Lung (tissue), 12 donors: Measurements from ENCODE around the gene ULBP3. TPM values are rescaled to one million over a fixed set of nuclear protein-coding genes. Genes with fewer than 3 reads are reported as not detected.
"Not testable (repeated sequence)": the region's sequence is repeated elsewhere in the genome, so short reads cannot be mapped to it uniquely, and the experiment has no call there.

Experiments used
- ATAC-seq: fragments of 200-7000 bp; cut with Tn5 transposase; one replicate; pipeline ENCODE4 v1.9.1; 2020; ENCODE audit warnings: moderate number of reproducible peaks; ENCODE audit not compliant: insufficient read depth, low FRiP score
- DNase-seq, 3 donors: peaks; one replicate each; pipeline ENCODE4 v3.0.0-alpha.2; 2013 to 2017
- H3K27ac ChIP-seq, 2 donors: one replicate each; pipeline ENCODE4 v1.5.1; 2013; ENCODE audit warnings: mild to moderate bottlenecking in 2 of 2, moderate library complexity in 2 of 2, control low read depth in 1 of 2, inconsistent platforms in 1 of 2, low read depth in 1 of 2, low read length in 1 of 2
- H3K27me3 ChIP-seq, 3 donors: one replicate each; pipeline ENCODE4 v1.5.1; 2013; ENCODE audit warnings: low read length in 2 of 3; ENCODE audit not compliant: control insufficient read depth in 3 of 3, insufficient read depth in 3 of 3
- H3K36me3 ChIP-seq, 4 donors: one replicate each; pipeline ENCODE4 v1.5.1; 2013; ENCODE audit warnings: low read length in 4 of 4, mild to moderate bottlenecking in 1 of 4, moderate library complexity in 1 of 4; ENCODE audit not compliant: control insufficient read depth in 4 of 4, insufficient read depth in 4 of 4
- H3K4me1 ChIP-seq, 5 donors: one replicate each; pipeline ENCODE4 v1.5.1; 2013; ENCODE audit warnings: low read length in 5 of 5, mild to moderate bottlenecking in 2 of 5, moderate library complexity in 1 of 5; ENCODE audit not compliant: control insufficient read depth in 5 of 5, insufficient read depth in 5 of 5
- H3K4me3 ChIP-seq: one replicate; pipeline ENCODE4 v1.5.1; 2013; ENCODE audit warnings: mild to moderate bottlenecking, control low read depth, moderate library complexity
- H3K9ac ChIP-seq, 2 donors: one replicate each; pipeline ENCODE4 v1.5.1; 2013; ENCODE audit warnings: low read length in 2 of 2, control low read depth in 1 of 2; ENCODE audit not compliant: insufficient read depth in 1 of 2
- H3K9me3 ChIP-seq, 4 donors: one replicate each; pipeline ENCODE4 v1.5.1; 2013; ENCODE audit warnings: low read length in 3 of 4, mild to moderate bottlenecking in 1 of 4, moderate library complexity in 1 of 4; ENCODE audit not compliant: control insufficient read depth in 4 of 4, insufficient read depth in 3 of 4
- CTCF ChIP-seq: IDR thresholded peaks from 2 replicates; pipeline ENCODE4 v1.5.1; 2012; ENCODE audit warnings: mild to moderate bottlenecking; ENCODE audit errors: control extremely low read depth, extremely low read depth
- WGBS, 2 donors: extraction: QIAGEN DNeasy Blood & Tissue Kit; methylation state at CpG; one replicate each; pipeline ENCODE4 v1.1.7; 2013; 5-methylcytosine and 5-hydroxymethylcytosine counted together
- polyA plus RNA-seq, 2 donors: library from polyadenylated mRNA; stranded (reverse); fragments of 200-250 nt; gene quantifications; one replicate each; pipeline ENCODE4 v1.2.1, GENCODE V29; 2013
- total RNA-seq, 2 donors: library from RNA; depleted of rRNA in 1 of 2; stranded (reverse); fragments of >200 nt in 1 of 2; gene quantifications; one replicate each; pipeline ENCODE4 v1.2.1, GENCODE V29; 2014 to 2021
- donor health status: control.
- donor health status: control.
- donor health status: Bipolar disorder and iron deficiency.
- donor health status: healthy.
- donor health status: DM: yes; HTN: yes; CAD: no.

The ULBP3 gene
- total and polyA plus RNA-seq, 4 donors = 1.4 to 6.8 (median 3.9) TPM

- DNase-seq (no peak), ATAC-seq (no peak)
- H3K27me3 ChIP-seq = peaks cover 0 to 52% (median 38%) of the 10 kb centered on the region in 3 donors
- WGBS, 2 donors = 89 to 92% methylated on average over 9 of the region's 9 CpGs
- H3K4me3 ChIP-seq = no peak overlapping the region
- H3K4me1 ChIP-seq = peaks cover 0 to 10% (median 5%) of the 10 kb centered on the region in 5 donors
- TF ChIP-seq CTCF = no peak
- H3K27ac ChIP-seq = no peak overlapping the region
- no peaks in the 10 kb centered on the region for H3K36me3 ChIP-seq
- no peak overlapping the region for H3K9ac ChIP-seq
- H3K9me3 ChIP-seq = no peaks in the 10 kb centered on the region
Measured at GRCh38 chr6:150026976-150027805, 41.7 kb downstream of the ULBP3 start.

GRCh38 chr6:150025201-150025917, 43.6 kb downstream of the ULBP3 start, which contains the start of gene RAET1L:
Gene RAET1L (minus strand): TSS chr6:150025532. CDS start chr6:150025471, 61 bp downstream.
- 9 to 10% methylated on average over 36 of the region's 36 CpGs for WGBS, 2 donors
- no peak for TF ChIP-seq CTCF
- Histone ChIP-seq H3K27ac (no peak within 1 kb of the TSS), H3K4me3 (no peak within 1 kb of the TSS), H3K36me3 (no peaks in the 10 kb centered on the region), H3K27me3 (peaks cover 0 to 45% (median 36%) of the 10 kb centered on the region in 3 donors), H3K9ac (no peak within 1 kb of the TSS), H3K9me3 (no peaks in the 10 kb centered on the region), H3K4me1 (peaks cover 0 to 10% (median 5%) of the 10 kb centered on the region in 5 donors)
- DNase-seq = peak in 1 of 3 donors; percentile 29
- peak; percentile 44 for ATAC-seq

GRCh38 chr6:150024646-150025155, 44.2 kb downstream of the ULBP3 start:
- no peaks in the 10 kb centered on the region for H3K9me3 ChIP-seq
- no peak for DNase-seq
- WGBS, 2 donors = 49 to 50% methylated on average over 6 to 11 of the region's 11 CpGs
- peaks cover 0 to 10% (median 5%) of the 10 kb centered on the region in 5 donors for H3K4me1 ChIP-seq
- H3K27me3 ChIP-seq = peaks cover 0 to 42% (median 36%) of the 10 kb centered on the region in 3 donors
- H3K27ac ChIP-seq = no peak overlapping the region
- no peak overlapping the region for H3K9ac ChIP-seq
- no peaks in the 10 kb centered on the region for H3K36me3 ChIP-seq
- ATAC-seq = no peak
- TF ChIP-seq CTCF = no peak
- no peak overlapping the region for H3K4me3 ChIP-seq

GRCh38 chr6:150024021-150024420, 44.9 kb downstream of the ULBP3 start:
- not testable (repeated sequence) for H3K36me3 ChIP-seq, DNase-seq, H3K4me1 ChIP-seq, H3K27ac ChIP-seq, ATAC-seq, H3K4me3 ChIP-seq, H3K9me3 ChIP-seq, H3K9ac ChIP-seq
- peaks cover 0 to 44% (median 36%) of the 10 kb centered on the region in 3 donors for H3K27me3 ChIP-seq
- WGBS, 2 donors = 78 to 92% methylated on average over 2 of the region's 2 CpGs

- H3K9me3 ChIP-seq, DNase-seq, H3K27ac ChIP-seq, ATAC-seq, H3K4me3 ChIP-seq, H3K4me1 ChIP-seq, H3K36me3 ChIP-seq, H3K9ac ChIP-seq: not testable (repeated sequence)
- WGBS, 2 donors = 93 to 94% methylated on average over 2 of the region's 6 CpGs
- H3K27me3 ChIP-seq = peaks cover 0 to 49% (median 28%) of the 10 kb centered on the region in 3 donors
Measured at GRCh38 chr6:150021870-150022269, 47.1 kb downstream of the ULBP3 start.
